Stimulated activated CD4-positive, alpha-beta T cell treated with anti-CD3 and anti-CD28 coated beads, TNF-alpha, amount 100 ng/mL, for 48 hours (primary cell): ENCODE data around the gene ZNF672.
"Not testable (repeated sequence)": the region's sequence is repeated elsewhere in the genome, so short reads cannot be mapped to it uniquely, and the experiment has no call there.

Source experiments
- DNase-seq, 3 donors: peaks; one replicate each; pipeline ENCODE4 v3.0.0-alpha.2; 2020; ENCODE audit warnings: low read depth in 3 of 3

Gene ZNF672

GRCh38 chr1:248837781-248838356 is at the start of gene ZNF672:
TSS of gene ZNF672 (plus strand) at chr1:248838224. CDS start at chr1:248847275, 9,051 bp downstream.
- DNase-seq, result peak; percentile 88 to 89 (median 89)

GRCh38 chr1:248788327-248788726 is 49.7 kb upstream of the ZNF672 start:
- no peak for DNase-seq

- not testable (repeated sequence) for DNase-seq
Observed at GRCh38 chr1:248789337-248789736, 48.7 kb upstream of the ZNF672 start.

- no peak for DNase-seq
Observed at GRCh38 chr1:248790456-248790855, 47.6 kb upstream of the ZNF672 start.

- DNase-seq, result no peak
Observed at GRCh38 chr1:248791010-248791409, 47.0 kb upstream of the ZNF672 start.

GRCh38 chr1:248792342-248792741 is 45.7 kb upstream of the ZNF672 start:
- DNase-seq, result no peak

GRCh38 chr1:248793592-248793991 is 44.4 kb upstream of the ZNF672 start:
- DNase-seq, result no peak

- not testable (repeated sequence) for DNase-seq
Observed at GRCh38 chr1:248794663-248795062, 43.4 kb upstream of the ZNF672 start.

- DNase-seq, result no peak
Observed at GRCh38 chr1:248798791-248799190, 39.2 kb upstream of the ZNF672 start.

- no peak for DNase-seq
Observed at GRCh38 chr1:248800459-248800858, 37.6 kb upstream of the ZNF672 start.

GRCh38 chr1:248802454-248802853 is 35.6 kb upstream of the ZNF672 start:
- no peak for DNase-seq

GRCh38 chr1:248803501-248803900 is 34.5 kb upstream of the ZNF672 start:
- DNase-seq, result not testable (repeated sequence)

GRCh38 chr1:248804771-248805681 is 33.0 kb upstream of the ZNF672 start:
- DNase-seq, result no peak

GRCh38 chr1:248805876-248806275 is 32.1 kb upstream of the ZNF672 start:
- DNase-seq, result no peak

GRCh38 chr1:248807067-248807737 is 30.8 kb upstream of the ZNF672 start:
- DNase-seq, result peak in 2 of 3 donors; percentile 31 to 48

GRCh38 chr1:248808876-248809275 is 29.1 kb upstream of the ZNF672 start:
- no peak for DNase-seq

GRCh38 chr1:248810000-248810726 is 27.9 kb upstream of the ZNF672 start:
- no peak for DNase-seq

- no peak for DNase-seq
Observed at GRCh38 chr1:248810727-248811513, 27.1 kb upstream of the ZNF672 start.

- no peak for DNase-seq
Observed at GRCh38 chr1:248811514-248812490, 26.2 kb upstream of the ZNF672 start.
